ENCODE data around the gene FARS2.

- TF ChIP-seq EZH2 (IDR thresholded peaks at IDR 0.05) (no peak), EGR1 (IDR thresholded peaks at IDR 0.05; ENCODE audit: low read depth) (no peak), CTCF (IDR thresholded peaks at IDR 0.05 in 2 of 3, conservative IDR thresholded peaks at IDR 0.05 in 1 of 3; ENCODE audit: borderline replicate concordance in 1 of 3, insufficient read depth in 1 of 3, low read depth in 2 of 3, low read length in 2 of 3) (no peak), ZBTB33 (IDR thresholded peaks at IDR 0.05; ENCODE audit: extremely low read depth, insufficient replicate concordance, low read length) (no peak), EZH2phosphoT487 (IDR thresholded peaks at IDR 0.05; ENCODE audit: borderline replicate concordance) (no peak), YY1 (IDR thresholded peaks at IDR 0.05; ENCODE audit: extremely low read depth, insufficient replicate concordance, low read depth, low read length) (no peak), SIN3A (IDR thresholded peaks at IDR 0.05; ENCODE audit: low read depth) (no peak), CEBPB (IDR thresholded peaks at IDR 0.05; ENCODE audit: low read depth) (no peak), POLR2AphosphoS5 (IDR thresholded peaks at IDR 0.05; ENCODE audit: low read depth, low read length) (no peak), RAD21 (IDR thresholded peaks at IDR 0.05; ENCODE audit: low read depth) (no peak)
- TF ChIP-seq, protein P1, sequence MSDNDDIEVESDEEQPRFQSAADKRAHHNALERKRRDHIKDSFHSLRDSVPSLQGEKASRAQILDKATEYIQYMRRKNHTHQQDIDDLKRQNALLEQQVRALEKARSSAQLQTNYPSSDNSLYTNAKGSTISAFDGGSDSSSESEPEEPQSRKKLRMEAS (IDR thresholded peaks at IDR 0.05), result no peak
Measured at GRCh38 chr6:5597413-5597812, 336.1 kb downstream of the FARS2 start.

All from HCT116 (cell line).